WTC11 (cell line): ENCODE results near the gene RPL15.

Experiments used
- ATF1 ChIP-seq: sonication (generic); formaldehyde crosslinking; IDR thresholded peaks from 2 replicates; pipeline ENCODE4 v1.8.1; 2023; ENCODE audit warnings: mild to moderate bottlenecking, moderate library complexity, missing genetic modification reagents
- CREB1 ChIP-seq: sonication (generic); formaldehyde crosslinking; IDR thresholded peaks from 2 replicates; pipeline ENCODE4 v1.8.0; 2023; ENCODE audit warnings: mild to moderate bottlenecking, missing genetic modification reagents
- CREM ChIP-seq: sonication (generic); formaldehyde crosslinking; IDR thresholded peaks from 2 replicates; pipeline ENCODE4 v1.8.1; 2022; ENCODE audit warnings: mild to moderate bottlenecking, missing genetic modification reagents, moderate library complexity
- FOXK1 ChIP-seq: sonication (generic); formaldehyde crosslinking; IDR thresholded peaks from 2 replicates; pipeline ENCODE4 v1.8.0; 2022; ENCODE audit warnings: mild to moderate bottlenecking, moderate library complexity, missing genetic modification reagents
- MXD4 ChIP-seq: fragments of 250-450 bp; sonication (Bioruptor Pico); IDR thresholded peaks from 2 replicates; pipeline ENCODE4 v1.8.0; 2021; ENCODE audit warnings: mild to moderate bottlenecking, moderate library complexity, borderline replicate concordance
- NR2C2 ChIP-seq: sonication (generic); formaldehyde crosslinking; IDR thresholded peaks from 2 replicates; pipeline ENCODE4 v1.8.0; 2022; ENCODE audit warnings: mild to moderate bottlenecking, missing genetic modification reagents
- SP1 ChIP-seq: sonication (generic); formaldehyde crosslinking; conservative IDR thresholded peaks from 2 replicates; pipeline ENCODE4 v1.8.1; 2022; ENCODE audit warnings: missing genetic modification reagents
- TCF7 ChIP-seq: sonication (generic); formaldehyde crosslinking; IDR thresholded peaks from 2 replicates; pipeline ENCODE4 v1.8.0; 2022; ENCODE audit warnings: mild to moderate bottlenecking, low read depth, missing genetic modification reagents, moderate library complexity
- TF ChIP-seq, protein P1 (sequence below): fragments of 200-600 bp; IDR thresholded peaks from 2 replicates; pipeline ENCODE4 v1.8.0; 2022; ENCODE audit warnings: antibody characterized with exemption
- TF ChIP-seq, protein P2 (sequence below): sonication (generic); formaldehyde crosslinking; IDR thresholded peaks from 2 replicates; pipeline ENCODE4 v1.8.0; 2023; ENCODE audit warnings: missing genetic modification reagents, mild to moderate bottlenecking, borderline replicate concordance
- TF ChIP-seq, protein P3 (sequence below): sonication (generic); formaldehyde crosslinking; IDR thresholded peaks from 2 replicates; pipeline ENCODE4 v1.8.1; 2023; ENCODE audit warnings: mild to moderate bottlenecking, moderate library complexity, missing genetic modification reagents
- TF ChIP-seq, protein P4 (sequence below): sonication (generic); formaldehyde crosslinking; conservative IDR thresholded peaks from 2 replicates; pipeline ENCODE4 v1.8.1; 2023; ENCODE audit warnings: mild to moderate bottlenecking, low read depth, missing genetic modification reagents, moderate library complexity
- TF ChIP-seq, protein P5 (sequence below): sonication (generic); formaldehyde crosslinking; IDR thresholded peaks from 2 replicates; pipeline ENCODE4 v1.8.0; 2022; ENCODE audit warnings: mild to moderate bottlenecking, missing genetic modification reagents
- TF ChIP-seq, protein P6 (sequence below): sonication (generic); formaldehyde crosslinking; IDR thresholded peaks from 2 replicates; pipeline ENCODE4 v1.8.1; 2023; ENCODE audit warnings: mild to moderate bottlenecking, missing genetic modification reagents

DNA sequence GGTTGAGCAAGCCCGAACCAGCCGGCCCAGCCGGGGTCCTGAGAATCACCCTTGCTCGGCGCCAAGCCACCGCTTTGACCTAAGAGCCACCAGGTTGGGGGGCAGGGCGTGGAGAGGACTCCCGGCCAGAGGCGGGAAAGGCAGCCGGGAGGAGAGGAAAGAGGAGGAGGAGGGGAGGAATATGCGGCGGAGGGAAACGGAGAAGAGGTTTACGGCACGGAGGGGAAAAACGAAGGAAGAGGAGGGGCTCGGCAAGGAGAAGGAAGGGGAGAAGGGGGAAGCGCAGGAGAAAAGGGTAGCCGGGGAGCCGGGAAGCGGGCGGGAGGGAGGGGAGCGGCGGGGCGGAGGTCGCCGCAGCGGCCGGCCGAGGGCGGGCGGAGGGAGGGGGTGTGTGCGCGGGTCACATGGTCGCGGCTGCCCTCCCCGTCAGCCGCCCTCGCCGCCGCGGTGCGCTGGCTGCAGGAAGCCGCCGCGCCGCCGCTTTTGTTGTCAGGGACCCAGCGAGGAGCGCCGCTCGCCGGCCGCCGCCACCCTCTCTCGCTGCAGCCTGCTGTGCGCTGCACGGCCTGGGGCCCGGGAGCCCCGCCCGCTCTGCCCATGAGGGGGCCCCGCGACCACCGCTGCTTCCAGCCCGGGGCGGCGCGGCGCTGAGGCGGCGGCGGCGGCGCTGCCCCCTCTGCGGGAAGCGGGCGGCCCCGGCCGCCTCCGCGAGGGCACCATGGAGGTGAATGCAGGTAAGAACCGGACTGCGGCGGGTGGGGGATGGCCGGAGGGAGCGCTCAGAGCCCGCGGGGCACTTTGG, 28.1 kb downstream of the RPL15 start, which contains the start of gene NR1D2:
- TF ChIP-seq, protein P1, sequence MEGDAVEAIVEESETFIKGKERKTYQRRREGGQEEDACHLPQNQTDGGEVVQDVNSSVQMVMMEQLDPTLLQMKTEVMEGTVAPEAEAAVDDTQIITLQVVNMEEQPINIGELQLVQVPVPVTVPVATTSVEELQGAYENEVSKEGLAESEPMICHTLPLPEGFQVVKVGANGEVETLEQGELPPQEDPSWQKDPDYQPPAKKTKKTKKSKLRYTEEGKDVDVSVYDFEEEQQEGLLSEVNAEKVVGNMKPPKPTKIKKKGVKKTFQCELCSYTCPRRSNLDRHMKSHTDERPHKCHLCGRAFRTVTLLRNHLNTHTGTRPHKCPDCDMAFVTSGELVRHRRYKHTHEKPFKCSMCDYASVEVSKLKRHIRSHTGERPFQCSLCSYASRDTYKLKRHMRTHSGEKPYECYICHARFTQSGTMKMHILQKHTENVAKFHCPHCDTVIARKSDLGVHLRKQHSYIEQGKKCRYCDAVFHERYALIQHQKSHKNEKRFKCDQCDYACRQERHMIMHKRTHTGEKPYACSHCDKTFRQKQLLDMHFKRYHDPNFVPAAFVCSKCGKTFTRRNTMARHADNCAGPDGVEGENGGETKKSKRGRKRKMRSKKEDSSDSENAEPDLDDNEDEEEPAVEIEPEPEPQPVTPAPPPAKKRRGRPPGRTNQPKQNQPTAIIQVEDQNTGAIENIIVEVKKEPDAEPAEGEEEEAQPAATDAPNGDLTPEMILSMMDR = no peak
- TF ChIP-seq SP1 (CRISPR knock-in tag) (peak; percentile 51; the same call in 1 of the 2 replicates), FOXK1 (CRISPR knock-in tag) (no peak), MXD4 (CRISPR knock-in tag) (no peak), TCF7 (CRISPR knock-in tag) (no peak; the same call in 1 of the 2 replicates), CREB1 (no peak), NR2C2 (CRISPR knock-in tag) (no peak), CREM (no peak), ATF1 (CRISPR knock-in tag) (no peak)
- TF ChIP-seq, protein P2, sequence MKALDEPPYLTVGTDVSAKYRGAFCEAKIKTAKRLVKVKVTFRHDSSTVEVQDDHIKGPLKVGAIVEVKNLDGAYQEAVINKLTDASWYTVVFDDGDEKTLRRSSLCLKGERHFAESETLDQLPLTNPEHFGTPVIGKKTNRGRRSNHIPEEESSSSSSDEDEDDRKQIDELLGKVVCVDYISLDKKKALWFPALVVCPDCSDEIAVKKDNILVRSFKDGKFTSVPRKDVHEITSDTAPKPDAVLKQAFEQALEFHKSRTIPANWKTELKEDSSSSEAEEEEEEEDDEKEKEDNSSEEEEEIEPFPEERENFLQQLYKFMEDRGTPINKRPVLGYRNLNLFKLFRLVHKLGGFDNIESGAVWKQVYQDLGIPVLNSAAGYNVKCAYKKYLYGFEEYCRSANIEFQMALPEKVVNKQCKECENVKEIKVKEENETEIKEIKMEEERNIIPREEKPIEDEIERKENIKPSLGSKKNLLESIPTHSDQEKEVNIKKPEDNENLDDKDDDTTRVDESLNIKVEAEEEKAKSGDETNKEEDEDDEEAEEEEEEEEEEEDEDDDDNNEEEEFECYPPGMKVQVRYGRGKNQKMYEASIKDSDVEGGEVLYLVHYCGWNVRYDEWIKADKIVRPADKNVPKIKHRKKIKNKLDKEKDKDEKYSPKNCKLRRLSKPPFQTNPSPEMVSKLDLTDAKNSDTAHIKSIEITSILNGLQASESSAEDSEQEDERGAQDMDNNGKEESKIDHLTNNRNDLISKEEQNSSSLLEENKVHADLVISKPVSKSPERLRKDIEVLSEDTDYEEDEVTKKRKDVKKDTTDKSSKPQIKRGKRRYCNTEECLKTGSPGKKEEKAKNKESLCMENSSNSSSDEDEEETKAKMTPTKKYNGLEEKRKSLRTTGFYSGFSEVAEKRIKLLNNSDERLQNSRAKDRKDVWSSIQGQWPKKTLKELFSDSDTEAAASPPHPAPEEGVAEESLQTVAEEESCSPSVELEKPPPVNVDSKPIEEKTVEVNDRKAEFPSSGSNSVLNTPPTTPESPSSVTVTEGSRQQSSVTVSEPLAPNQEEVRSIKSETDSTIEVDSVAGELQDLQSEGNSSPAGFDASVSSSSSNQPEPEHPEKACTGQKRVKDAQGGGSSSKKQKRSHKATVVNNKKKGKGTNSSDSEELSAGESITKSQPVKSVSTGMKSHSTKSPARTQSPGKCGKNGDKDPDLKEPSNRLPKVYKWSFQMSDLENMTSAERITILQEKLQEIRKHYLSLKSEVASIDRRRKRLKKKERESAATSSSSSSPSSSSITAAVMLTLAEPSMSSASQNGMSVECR = no peak
- TF ChIP-seq, protein P3, sequence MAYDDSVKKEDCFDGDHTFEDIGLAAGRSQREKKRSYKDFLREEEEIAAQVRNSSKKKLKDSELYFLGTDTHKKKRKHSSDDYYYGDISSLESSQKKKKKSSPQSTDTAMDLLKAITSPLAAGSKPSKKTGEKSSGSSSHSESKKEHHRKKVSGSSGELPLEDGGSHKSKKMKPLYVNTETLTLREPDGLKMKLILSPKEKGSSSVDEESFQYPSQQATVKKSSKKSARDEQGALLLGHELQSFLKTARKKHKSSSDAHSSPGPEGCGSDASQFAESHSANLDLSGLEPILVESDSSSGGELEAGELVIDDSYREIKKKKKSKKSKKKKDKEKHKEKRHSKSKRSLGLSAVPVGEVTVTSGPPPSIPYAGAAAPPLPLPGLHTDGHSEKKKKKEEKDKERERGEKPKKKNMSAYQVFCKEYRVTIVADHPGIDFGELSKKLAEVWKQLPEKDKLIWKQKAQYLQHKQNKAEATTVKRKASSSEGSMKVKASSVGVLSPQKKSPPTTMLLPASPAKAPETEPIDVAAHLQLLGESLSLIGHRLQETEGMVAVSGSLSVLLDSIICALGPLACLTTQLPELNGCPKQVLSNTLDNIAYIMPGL = no peak
- TF ChIP-seq, protein P4, sequence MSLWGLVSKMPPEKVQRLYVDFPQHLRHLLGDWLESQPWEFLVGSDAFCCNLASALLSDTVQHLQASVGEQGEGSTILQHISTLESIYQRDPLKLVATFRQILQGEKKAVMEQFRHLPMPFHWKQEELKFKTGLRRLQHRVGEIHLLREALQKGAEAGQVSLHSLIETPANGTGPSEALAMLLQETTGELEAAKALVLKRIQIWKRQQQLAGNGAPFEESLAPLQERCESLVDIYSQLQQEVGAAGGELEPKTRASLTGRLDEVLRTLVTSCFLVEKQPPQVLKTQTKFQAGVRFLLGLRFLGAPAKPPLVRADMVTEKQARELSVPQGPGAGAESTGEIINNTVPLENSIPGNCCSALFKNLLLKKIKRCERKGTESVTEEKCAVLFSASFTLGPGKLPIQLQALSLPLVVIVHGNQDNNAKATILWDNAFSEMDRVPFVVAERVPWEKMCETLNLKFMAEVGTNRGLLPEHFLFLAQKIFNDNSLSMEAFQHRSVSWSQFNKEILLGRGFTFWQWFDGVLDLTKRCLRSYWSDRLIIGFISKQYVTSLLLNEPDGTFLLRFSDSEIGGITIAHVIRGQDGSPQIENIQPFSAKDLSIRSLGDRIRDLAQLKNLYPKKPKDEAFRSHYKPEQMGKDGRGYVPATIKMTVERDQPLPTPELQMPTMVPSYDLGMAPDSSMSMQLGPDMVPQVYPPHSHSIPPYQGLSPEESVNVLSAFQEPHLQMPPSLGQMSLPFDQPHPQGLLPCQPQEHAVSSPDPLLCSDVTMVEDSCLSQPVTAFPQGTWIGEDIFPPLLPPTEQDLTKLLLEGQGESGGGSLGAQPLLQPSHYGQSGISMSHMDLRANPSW (CRISPR knock-in tag) = no peak
- TF ChIP-seq, protein P5, sequence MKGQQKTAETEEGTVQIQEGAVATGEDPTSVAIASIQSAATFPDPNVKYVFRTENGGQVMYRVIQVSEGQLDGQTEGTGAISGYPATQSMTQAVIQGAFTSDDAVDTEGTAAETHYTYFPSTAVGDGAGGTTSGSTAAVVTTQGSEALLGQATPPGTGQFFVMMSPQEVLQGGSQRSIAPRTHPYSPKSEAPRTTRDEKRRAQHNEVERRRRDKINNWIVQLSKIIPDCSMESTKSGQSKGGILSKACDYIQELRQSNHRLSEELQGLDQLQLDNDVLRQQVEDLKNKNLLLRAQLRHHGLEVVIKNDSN (CRISPR knock-in tag) = peak; percentile 48; the same call in 1 of the 2 replicates
- TF ChIP-seq, protein P6, sequence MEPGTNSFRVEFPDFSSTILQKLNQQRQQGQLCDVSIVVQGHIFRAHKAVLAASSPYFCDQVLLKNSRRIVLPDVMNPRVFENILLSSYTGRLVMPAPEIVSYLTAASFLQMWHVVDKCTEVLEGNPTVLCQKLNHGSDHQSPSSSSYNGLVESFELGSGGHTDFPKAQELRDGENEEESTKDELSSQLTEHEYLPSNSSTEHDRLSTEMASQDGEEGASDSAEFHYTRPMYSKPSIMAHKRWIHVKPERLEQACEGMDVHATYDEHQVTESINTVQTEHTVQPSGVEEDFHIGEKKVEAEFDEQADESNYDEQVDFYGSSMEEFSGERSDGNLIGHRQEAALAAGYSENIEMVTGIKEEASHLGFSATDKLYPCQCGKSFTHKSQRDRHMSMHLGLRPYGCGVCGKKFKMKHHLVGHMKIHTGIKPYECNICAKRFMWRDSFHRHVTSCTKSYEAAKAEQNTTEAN (CRISPR knock-in tag) = no peak
